ENCODE results near the gene PPARA. TPM values are rescaled to one million over a fixed set of nuclear protein-coding genes. Genes with fewer than 3 reads are reported as not detected.

The PPARA gene
- total and polyA plus RNA-seq, 2 experiments from 2014 or later: 4.7 to 12.6 TPM

- DNase-seq (ENCODE audit: low spot score) (no peak), ATAC-seq (no peak)
- Mint-ChIP-seq H3K4me3 (no peak overlapping the region), H3K27me3 (ENCODE audit: insufficient read depth, low read depth, poor library complexity) (peaks cover 20% of the 10 kb centered on the region), H3K27ac (no peak overlapping the region), H3K9me3 (peaks cover 2% of the 10 kb centered on the region; the same call in 1 of the 3 replicates), H3K36me3 (ENCODE audit: low read depth) (peaks cover 10% of the 10 kb centered on the region), H3K4me1 (peaks cover 14% of the 10 kb centered on the region)
- Histone ChIP-seq H3K79me2 (replicated peaks; ENCODE audit: insufficient read depth) (peaks cover 5% of the 10 kb centered on the region), H3K9me2 (ENCODE audit: insufficient read depth) (no peaks in the 10 kb centered on the region), H2AFZ (no peak overlapping the region), H3K36me3 (ENCODE audit: insufficient read depth) (no peaks in the 10 kb centered on the region), H3K27ac (ENCODE audit: low read depth) (no peak overlapping the region), H3F3A (replicated peaks; ENCODE audit: low read depth) (no peaks in the 10 kb centered on the region; the same call in 1 of the 2 replicates), H3K4me3 (no peak overlapping the region), H3K4me2 (no peak overlapping the region), H4K20me1 (replicated peaks; ENCODE audit: insufficient read depth) (0 out of 2 replicates have a peak, but pooled peaks cover 3% of the 10 kb centered on the region), H3K27me3 (ENCODE audit: insufficient read depth) (no peaks in the 10 kb centered on the region), H3K4me1 (ENCODE audit: insufficient read depth) (peaks cover 9% of the 10 kb centered on the region)
- TF ChIP-seq ZNF114 (CRISPR knock-in tag; IDR thresholded peaks at IDR 0.05) (no peak), CTCF (conservative IDR thresholded peaks at IDR 0.05; ENCODE audit: low read depth in 2 of 2) (no peak), EZH2phosphoT487 (IDR thresholded peaks at IDR 0.05; ENCODE audit: unreplicated experiment) (no peak), CREB1 (CRISPR knock-in tag; IDR thresholded peaks at IDR 0.05; ENCODE audit: low read depth) (no peak), NANOG (IDR thresholded peaks at IDR 0.05; ENCODE audit: borderline replicate concordance) (no peak), ZNF331 (CRISPR knock-in tag; IDR thresholded peaks at IDR 0.05; ENCODE audit: low read depth) (no peak), ETS1 (IDR thresholded peaks at IDR 0.05) (no peak), EZH2 (IDR thresholded peaks at IDR 0.05; ENCODE audit: low read depth, unreplicated experiment) (no peak), JUNB (IDR thresholded peaks at IDR 0.05; ENCODE audit: unreplicated experiment) (no peak), REST (IDR thresholded peaks at IDR 0.05; ENCODE audit: unreplicated experiment) (no peak), STAT1 (IDR thresholded peaks at IDR 0.05; ENCODE audit: unreplicated experiment) (no peak), POLR2AphosphoS5 (IDR thresholded peaks at IDR 0.05; ENCODE audit: low read depth) (no peak)
- TF ChIP-seq, protein P1, sequence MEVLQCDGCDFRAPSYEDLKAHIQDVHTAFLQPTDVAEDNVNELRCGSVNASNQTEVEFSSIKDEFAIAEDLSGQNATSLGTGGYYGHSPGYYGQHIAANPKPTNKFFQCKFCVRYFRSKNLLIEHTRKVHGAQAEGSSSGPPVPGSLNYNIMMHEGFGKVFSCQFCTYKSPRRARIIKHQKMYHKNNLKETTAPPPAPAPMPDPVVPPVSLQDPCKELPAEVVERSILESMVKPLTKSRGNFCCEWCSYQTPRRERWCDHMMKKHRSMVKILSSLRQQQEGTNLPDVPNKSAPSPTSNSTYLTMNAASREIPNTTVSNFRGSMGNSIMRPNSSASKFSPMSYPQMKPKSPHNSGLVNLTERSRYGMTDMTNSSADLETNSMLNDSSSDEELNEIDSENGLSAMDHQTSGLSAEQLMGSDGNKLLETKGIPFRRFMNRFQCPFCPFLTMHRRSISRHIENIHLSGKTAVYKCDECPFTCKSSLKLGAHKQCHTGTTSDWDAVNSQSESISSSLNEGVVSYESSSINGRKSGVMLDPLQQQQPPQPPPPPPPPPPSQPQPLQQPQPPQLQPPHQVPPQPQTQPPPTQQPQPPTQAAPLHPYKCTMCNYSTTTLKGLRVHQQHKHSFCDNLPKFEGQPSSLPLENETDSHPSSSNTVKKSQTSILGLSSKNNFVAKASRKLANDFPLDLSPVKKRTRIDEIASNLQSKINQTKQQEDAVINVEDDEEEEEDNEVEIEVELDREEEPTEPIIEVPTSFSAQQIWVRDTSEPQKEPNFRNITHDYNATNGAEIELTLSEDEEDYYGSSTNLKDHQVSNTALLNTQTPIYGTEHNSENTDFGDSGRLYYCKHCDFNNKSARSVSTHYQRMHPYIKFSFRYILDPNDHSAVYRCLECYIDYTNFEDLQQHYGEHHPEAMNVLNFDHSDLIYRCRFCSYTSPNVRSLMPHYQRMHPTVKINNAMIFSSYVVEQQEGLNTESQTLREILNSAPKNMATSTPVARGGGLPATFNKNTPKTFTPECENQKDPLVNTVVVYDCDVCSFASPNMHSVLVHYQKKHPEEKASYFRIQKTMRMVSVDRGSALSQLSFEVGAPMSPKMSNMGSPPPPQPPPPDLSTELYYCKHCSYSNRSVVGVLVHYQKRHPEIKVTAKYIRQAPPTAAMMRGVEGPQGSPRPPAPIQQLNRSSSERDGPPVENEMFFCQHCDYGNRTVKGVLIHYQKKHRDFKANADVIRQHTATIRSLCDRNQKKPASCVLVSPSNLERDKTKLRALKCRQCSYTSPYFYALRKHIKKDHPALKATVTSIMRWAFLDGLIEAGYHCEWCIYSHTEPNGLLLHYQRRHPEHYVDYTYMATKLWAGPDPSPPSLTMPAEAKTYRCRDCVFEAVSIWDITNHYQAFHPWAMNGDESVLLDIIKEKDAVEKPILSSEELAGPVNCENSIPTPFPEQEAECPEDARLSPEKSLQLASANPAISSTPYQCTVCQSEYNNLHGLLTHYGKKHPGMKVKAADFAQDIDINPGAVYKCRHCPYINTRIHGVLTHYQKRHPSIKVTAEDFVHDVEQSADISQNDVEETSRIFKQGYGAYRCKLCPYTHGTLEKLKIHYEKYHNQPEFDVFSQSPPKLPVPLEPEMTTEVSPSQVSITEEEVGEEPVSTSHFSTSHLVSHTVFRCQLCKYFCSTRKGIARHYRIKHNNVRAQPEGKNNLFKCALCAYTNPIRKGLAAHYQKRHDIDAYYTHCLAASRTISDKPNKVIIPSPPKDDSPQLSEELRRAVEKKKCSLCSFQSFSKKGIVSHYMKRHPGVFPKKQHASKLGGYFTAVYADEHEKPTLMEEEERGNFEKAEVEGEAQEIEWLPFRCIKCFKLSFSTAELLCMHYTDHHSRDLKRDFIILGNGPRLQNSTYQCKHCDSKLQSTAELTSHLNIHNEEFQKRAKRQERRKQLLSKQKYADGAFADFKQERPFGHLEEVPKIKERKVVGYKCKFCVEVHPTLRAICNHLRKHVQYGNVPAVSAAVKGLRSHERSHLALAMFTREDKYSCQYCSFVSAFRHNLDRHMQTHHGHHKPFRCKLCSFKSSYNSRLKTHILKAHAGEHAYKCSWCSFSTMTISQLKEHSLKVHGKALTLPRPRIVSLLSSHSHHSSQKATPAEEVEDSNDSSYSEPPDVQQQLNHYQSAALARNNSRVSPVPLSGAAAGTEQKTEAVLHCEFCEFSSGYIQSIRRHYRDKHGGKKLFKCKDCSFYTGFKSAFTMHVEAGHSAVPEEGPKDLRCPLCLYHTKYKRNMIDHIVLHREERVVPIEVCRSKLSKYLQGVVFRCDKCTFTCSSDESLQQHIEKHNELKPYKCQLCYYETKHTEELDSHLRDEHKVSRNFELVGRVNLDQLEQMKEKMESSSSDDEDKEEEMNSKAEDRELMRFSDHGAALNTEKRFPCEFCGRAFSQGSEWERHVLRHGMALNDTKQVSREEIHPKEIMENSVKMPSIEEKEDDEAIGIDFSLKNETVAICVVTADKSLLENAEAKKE (CRISPR knock-in tag; IDR thresholded peaks at IDR 0.05): no peak
Measured at GRCh38 chr22:46292732-46293131, 142.4 kb downstream of the PPARA start.

Data from GM23338 (cell line).